Measurements from ENCODE around the gene HMGB4.

DNA sequence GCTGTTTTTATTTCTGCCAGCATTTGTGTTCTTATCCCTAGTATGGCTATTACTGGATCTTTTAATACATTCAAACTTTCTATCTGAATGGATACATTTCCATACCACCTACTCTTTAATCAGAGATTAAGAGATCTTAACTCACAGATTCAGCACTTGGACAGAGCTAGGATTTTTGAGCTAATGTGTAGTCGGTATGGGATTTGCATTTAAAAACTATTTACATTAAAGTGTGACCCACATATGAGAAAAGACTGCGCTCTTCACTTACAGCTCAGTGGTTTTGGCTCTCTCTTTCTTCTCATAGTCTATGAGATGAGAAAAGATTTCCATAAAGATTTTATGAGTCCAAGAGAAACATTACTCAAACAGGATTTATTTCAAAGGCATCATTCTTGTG lies 16.4 kb downstream of the HMGB4 start:
- TF ChIP-seq, protein P1, sequence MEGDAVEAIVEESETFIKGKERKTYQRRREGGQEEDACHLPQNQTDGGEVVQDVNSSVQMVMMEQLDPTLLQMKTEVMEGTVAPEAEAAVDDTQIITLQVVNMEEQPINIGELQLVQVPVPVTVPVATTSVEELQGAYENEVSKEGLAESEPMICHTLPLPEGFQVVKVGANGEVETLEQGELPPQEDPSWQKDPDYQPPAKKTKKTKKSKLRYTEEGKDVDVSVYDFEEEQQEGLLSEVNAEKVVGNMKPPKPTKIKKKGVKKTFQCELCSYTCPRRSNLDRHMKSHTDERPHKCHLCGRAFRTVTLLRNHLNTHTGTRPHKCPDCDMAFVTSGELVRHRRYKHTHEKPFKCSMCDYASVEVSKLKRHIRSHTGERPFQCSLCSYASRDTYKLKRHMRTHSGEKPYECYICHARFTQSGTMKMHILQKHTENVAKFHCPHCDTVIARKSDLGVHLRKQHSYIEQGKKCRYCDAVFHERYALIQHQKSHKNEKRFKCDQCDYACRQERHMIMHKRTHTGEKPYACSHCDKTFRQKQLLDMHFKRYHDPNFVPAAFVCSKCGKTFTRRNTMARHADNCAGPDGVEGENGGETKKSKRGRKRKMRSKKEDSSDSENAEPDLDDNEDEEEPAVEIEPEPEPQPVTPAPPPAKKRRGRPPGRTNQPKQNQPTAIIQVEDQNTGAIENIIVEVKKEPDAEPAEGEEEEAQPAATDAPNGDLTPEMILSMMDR (IDR thresholded peaks at IDR 0.05) = no peak
- TF ChIP-seq EP300 (IDR thresholded peaks at IDR 0.05) = no peak
- no peak for TF ChIP-seq POLR2AphosphoS5 (IDR thresholded peaks at IDR 0.05)
- no peak for TF ChIP-seq POLR2A (IDR thresholded peaks at IDR 0.05)

Data from upper lobe of left lung (tissue), 4 donors.